B cell (primary cell): ENCODE results near the gene ERCC2. TPM values are rescaled to one million over a fixed set of nuclear protein-coding genes. Genes with fewer than 3 reads are reported as not detected.

Source experiments
- ATAC-seq: fragments of 200-7000 bp; cut with Tn5 transposase; one replicate; pipeline ENCODE4 v1.10.0; 2021; ENCODE audit warnings: low read depth, mild to moderate bottlenecking, moderate number of reproducible peaks, moderate library complexity
- CTCF ChIA-PET: fragments of 350-600 bp; sonication (Branson Sonifier 250); formaldehyde crosslinking; loops from one replicate; lab custom pipeline; 2021; ENCODE audit warnings: antibody characterized with exemption, inconsistent platforms; lab: Charles Lee
- POLR2A ChIA-PET: fragments of 350-600 bp; sonication (Branson Sonifier 250); formaldehyde crosslinking; loops from one replicate; lab custom pipeline; 2021; ENCODE audit warnings: antibody characterized with exemption; lab: Charles Lee
- DNase-seq: peaks from one replicate; pipeline ENCODE4 v3.0.0; 2013
- H2AFZ ChIP-seq: 2 replicates; pipeline ENCODE4 v1.6.1; 2012; ENCODE audit warnings: mild to moderate bottlenecking, low read depth, low read length; ENCODE audit not compliant: insufficient read depth, poor library complexity, severe bottlenecking
- H3K27ac ChIP-seq, 2 donors: 1 replicate in 1 of 2; 2 replicates in 1 of 2; pipeline ENCODE4 v1.5.1; 2012 to 2013; ENCODE audit warnings: low read length in 2 of 2, mild to moderate bottlenecking in 2 of 2, moderate library complexity in 1 of 2
- H3K27me3 ChIP-seq, 4 experiments: fragments of 200-600 bp in 1 of 4; sonication (generic) in 1 of 4; replicated peaks in 1 of 4; 1 replicate in 2 of 4; 2 replicates in 2 of 4; pipeline versions ENCODE4 v1.6.1 to v1.7.0; 2013 to 2016; ENCODE audit warnings: low read length in 3 of 4, mild to moderate bottlenecking in 2 of 4, mixed read lengths in 1 of 4, moderate library complexity in 1 of 4; ENCODE audit not compliant: insufficient read depth in 4 of 4, control insufficient read depth in 3 of 4; ENCODE audit errors: control extremely low read depth in 1 of 4
- H3K36me3 ChIP-seq, 2 experiments: replicated peaks in 1 of 2; 1 replicate in 1 of 2; 2 replicates in 1 of 2; pipeline versions ENCODE4 v1.6.1 to v1.7.1; 2013; ENCODE audit warnings: low read length in 1 of 2; ENCODE audit not compliant: insufficient read depth in 2 of 2, control insufficient read depth in 1 of 2; ENCODE audit errors: control extremely low read depth in 1 of 2, extremely low read depth in 1 of 2
- H3K4me1 ChIP-seq, 2 donors: fragments of 200-600 bp in 1 of 2; sonication (generic) in 1 of 2; 1 replicate in 1 of 2; 2 replicates in 1 of 2; pipeline versions ENCODE4 v1.5.1 to v1.6.1; 2013 to 2017; ENCODE audit warnings: low read length in 2 of 2; ENCODE audit not compliant: control insufficient read depth in 2 of 2, insufficient read depth in 2 of 2
- H3K4me2 ChIP-seq: replicated peaks from 2 replicates; pipeline ENCODE3; 2012; ENCODE audit warnings: mild to moderate bottlenecking, low read depth, low read length; ENCODE audit not compliant: poor library complexity, severe bottlenecking
- H3K4me3 ChIP-seq, 5 experiments: fragments of 200-600 bp in 1 of 5; sonication (generic) in 1 of 5; 1 replicate in 3 of 5; 2 replicates in 2 of 5; pipeline versions ENCODE4 v1.5.1 to v1.7.0; 2011 to 2016; ENCODE audit warnings: low read length in 4 of 5, mild to moderate bottlenecking in 4 of 5, low read depth in 2 of 5, control low read depth in 1 of 5, moderate library complexity in 1 of 5; ENCODE audit not compliant: insufficient read depth in 1 of 5; ENCODE audit errors: control extremely low read depth in 1 of 5, extremely low read depth in 1 of 5
- H3K79me2 ChIP-seq: fragments of 200-600 bp; sonication (generic); one replicate; pipeline ENCODE4 v1.6.0; 2016; ENCODE audit warnings: low read length; ENCODE audit not compliant: control insufficient read depth, insufficient read depth
- H3K9ac ChIP-seq: fragments of 200-600 bp; sonication (generic); 2 replicates; pipeline ENCODE4 v1.6.1; 2017; ENCODE audit warnings: mild to moderate bottlenecking, low read length, moderate library complexity
- H3K9me3 ChIP-seq, 3 donors: one replicate each; pipeline versions ENCODE4 v1.6.1 to v1.7.1; 2013; ENCODE audit warnings: low read length in 2 of 3; ENCODE audit not compliant: control insufficient read depth in 2 of 3, insufficient read depth in 1 of 3; ENCODE audit errors: control extremely low read depth in 1 of 3
- H4K20me1 ChIP-seq: 2 replicates; pipeline ENCODE4 v1.6.0; 2012; ENCODE audit warnings: mild to moderate bottlenecking, low read length; ENCODE audit not compliant: insufficient read depth, control insufficient read depth, poor library complexity, severe bottlenecking
- H3K27ac Mint-ChIP-seq: one replicate; pipeline ENCODE4 v1.8.0; 2021; ENCODE audit warnings: mixed read lengths
- H3K27me3 Mint-ChIP-seq: one replicate; pipeline ENCODE4 v1.8.0; 2021; ENCODE audit warnings: mixed read lengths
- H3K4me1 Mint-ChIP-seq: one replicate; pipeline ENCODE4 v1.8.0; 2021; ENCODE audit warnings: mixed read lengths
- H3K4me3 Mint-ChIP-seq: one replicate; pipeline ENCODE4 v1.8.0; 2021; ENCODE audit warnings: mixed read lengths
- H3K9me3 Mint-ChIP-seq: one replicate; pipeline ENCODE4 v1.8.0; 2022; ENCODE audit warnings: mixed read lengths; ENCODE audit not compliant: insufficient read depth
- EZH2 ChIP-seq: IDR thresholded peaks from 2 replicates; pipeline ENCODE4 v1.6.1; 2012; ENCODE audit warnings: borderline replicate concordance, low read depth, mild to moderate bottlenecking, moderate library complexity, low read length; ENCODE audit not compliant: insufficient read depth, poor library complexity, severe bottlenecking
- WGBS: methylation state at CpG from one replicate; pipeline ENCODE4 v1.1.5; 2013; ENCODE audit warnings: missing lambda C conversion rate; ENCODE audit not compliant: insufficient coverage; 5-methylcytosine and 5-hydroxymethylcytosine counted together
- intact Hi-C: fragments of 100-400 bp; cut with micrococcal nuclease; formaldehyde crosslinking; loops from one replicate; pipeline ENCODE4 v1.10.0; 2022
- polyA plus RNA-seq: library from polyadenylated mRNA; depleted of rRNA; stranded (reverse); fragments of >200 nt; gene quantifications from 2 replicates; pipeline ENCODE4 v1.2.3, GENCODE V29; 2012
- total RNA-seq, 2 donors: library from RNA; stranded (reverse); fragments of 120-200 nt in 1 of 2; gene quantifications; 1 replicate in 1 of 2; 2 replicates in 1 of 2; pipeline versions ENCODE4 v1.2.3 to v1.2.4, GENCODE V29; 2013 to 2022
- TF ChIP-seq, protein P1 (sequence below): fragments of 200-600 bp; IDR thresholded peaks from one replicate; pipeline ENCODE4 v1.8.0; 2022; ENCODE audit warnings: antibody characterized with exemption, mild to moderate bottlenecking

ERCC2 gene
- total and polyA plus RNA-seq, 2 donors (not counting 1 experiment from before 2014, with no cell fraction given), result 20.8 to 26.5 TPM

- no peak for ATAC-seq
- peak overlapping the region; percentile 74 for H3K4me2 ChIP-seq
Measured at GRCh38 chr19:45419895-45420294, 49.5 kb upstream of the ERCC2 start.

GRCh38 chr19:45419396-45419795, 49.0 kb upstream of the ERCC2 start:
- 1% methylated on average over 4 of the region's 4 CpGs for whole genome bisulfite sequencing
- Mint-ChIP-seq H3K4me1 (peaks cover 49% of the 10 kb centered on the region), H3K9me3 (no peaks in the 10 kb centered on the region), H3K4me3 (peak overlapping the region; percentile 71), H3K27me3 (no peaks in the 10 kb centered on the region), H3K27ac (peak overlapping the region; percentile 88)
- Histone ChIP-seq H3K4me2 (peak overlapping the region; percentile 74), H3K4me3 (peak overlapping the region in 2 of 5 experiments; percentile 15 to 39), H3K9ac (peak overlapping the region; percentile 27), H3K9me3 (no peaks in the 10 kb centered on the region), H3K79me2 (peaks cover 32% of the 10 kb centered on the region), H3K27me3 (no peaks in the 10 kb centered on the region), H3K4me1 (peaks cover 28 to 52% of the 10 kb centered on the region in 2 donors), H4K20me1 (peaks cover 5% of the 10 kb centered on the region), H3K36me3 (peaks cover 0 to 33% of the 10 kb centered on the region in 2 experiments), H3K27ac (peak overlapping the region in 1 of 2 donors; percentile 44), H2AFZ (no peak overlapping the region)
- ATAC-seq (peak; percentile 70), DNase-seq (peak; percentile 86)
- intact Hi-C loops, result loop anchor here (1.0 kb wide), 1 partner anchor 13 kb away; the partner anchor contains the start of gene POLR1G
- ChIA-PET POLR2A (interaction anchor here (1.2 kb wide), 1 partner anchor 10 kb away, joined by 3 read pairs; no protein-coding TSS in a partner anchor), CTCF (interaction anchor here (1.3 to 2.5 kb wide), 2 partner anchors 15 to 17 kb away, joined by 6 to 8 read pairs; partner anchors contain the start of gene PPP1R13L)
- TF ChIP-seq, protein P1, sequence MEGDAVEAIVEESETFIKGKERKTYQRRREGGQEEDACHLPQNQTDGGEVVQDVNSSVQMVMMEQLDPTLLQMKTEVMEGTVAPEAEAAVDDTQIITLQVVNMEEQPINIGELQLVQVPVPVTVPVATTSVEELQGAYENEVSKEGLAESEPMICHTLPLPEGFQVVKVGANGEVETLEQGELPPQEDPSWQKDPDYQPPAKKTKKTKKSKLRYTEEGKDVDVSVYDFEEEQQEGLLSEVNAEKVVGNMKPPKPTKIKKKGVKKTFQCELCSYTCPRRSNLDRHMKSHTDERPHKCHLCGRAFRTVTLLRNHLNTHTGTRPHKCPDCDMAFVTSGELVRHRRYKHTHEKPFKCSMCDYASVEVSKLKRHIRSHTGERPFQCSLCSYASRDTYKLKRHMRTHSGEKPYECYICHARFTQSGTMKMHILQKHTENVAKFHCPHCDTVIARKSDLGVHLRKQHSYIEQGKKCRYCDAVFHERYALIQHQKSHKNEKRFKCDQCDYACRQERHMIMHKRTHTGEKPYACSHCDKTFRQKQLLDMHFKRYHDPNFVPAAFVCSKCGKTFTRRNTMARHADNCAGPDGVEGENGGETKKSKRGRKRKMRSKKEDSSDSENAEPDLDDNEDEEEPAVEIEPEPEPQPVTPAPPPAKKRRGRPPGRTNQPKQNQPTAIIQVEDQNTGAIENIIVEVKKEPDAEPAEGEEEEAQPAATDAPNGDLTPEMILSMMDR, result no peak
- no peak for TF ChIP-seq EZH2

More at GRCh38 chr19:45419895-45420294, 49.5 kb upstream of the ERCC2 start:
- H3K4me3 Mint-ChIP-seq, result peak overlapping the region; percentile 71
- 29% methylated on average over 3 of the region's 3 CpGs for WGBS
- Histone ChIP-seq H3K9ac (no peak overlapping the region), H2AFZ (no peak overlapping the region), H3K4me3 (peak overlapping the region in 1 of 5 experiments; percentile 39), H3K79me2 (peaks cover 29% of the 10 kb centered on the region), H3K4me1 (peaks cover 29 to 52% of the 10 kb centered on the region in 2 donors), H3K36me3 (peaks cover 0 to 28% of the 10 kb centered on the region in 2 experiments), H3K9me3 (no peaks in the 10 kb centered on the region), H4K20me1 (peaks cover 5% of the 10 kb centered on the region), H3K27ac (peak overlapping the region in 1 of 2 donors; percentile 44), H3K27me3 (no peaks in the 10 kb centered on the region)
- no peaks in the 10 kb centered on the region for H3K27me3 Mint-ChIP-seq
- ChIA-PET CTCF (interaction anchor here (1.3 to 2.5 kb wide), 3 partner anchors 16 to 19 kb away, joined by 3 to 8 read pairs (median 6); partner anchors contain the start of gene PPP1R13L), POLR2A (interaction anchor here (1.2 kb wide), 1 partner anchor 10 kb away, joined by 3 read pairs; no protein-coding TSS in a partner anchor)
- no peaks in the 10 kb centered on the region for H3K9me3 Mint-ChIP-seq
- intact Hi-C loops, result loop anchor here (1.0 kb wide), 1 partner anchor 14 kb away; the partner anchor contains the start of gene POLR1G
- H3K27ac Mint-ChIP-seq, result peak overlapping the region; percentile 88
- TF ChIP-seq, protein P1, result no peak
- TF ChIP-seq EZH2, result no peak
- DNase-seq, result peak; percentile 14
- H3K4me1 Mint-ChIP-seq, result peaks cover 52% of the 10 kb centered on the region
